PC-9 (cell line): ENCODE measurements around the gene BCL2. TPM values are rescaled to one million over a fixed set of nuclear protein-coding genes. Genes with fewer than 3 reads are reported as not detected.

ENCODE experiments used
- BruUV-seq: library from RNA; stranded (reverse); fragments of 400-500 nt; replicated peaks from 2 replicates; lab custom pipeline; 2021; lab: Mats Ljungman, UMichigan
- CTCF ChIA-PET: fragments of 300-600 bp; sonication (Branson Sonifier 250); formaldehyde crosslinking; loops from one replicate; lab custom pipeline; 2022; ENCODE audit warnings: antibody characterized with exemption; lab: Charles Lee
- POLR2A ChIA-PET: fragments of 300-600 bp; sonication (Branson Sonifier 250); formaldehyde crosslinking; loops from one replicate; lab custom pipeline; 2022; ENCODE audit warnings: antibody characterized with exemption; ENCODE audit not compliant: unreplicated experiment; lab: Charles Lee
- DNase-seq, 2 experiments: peaks; one replicate each; pipeline versions ENCODE4 v3.0.0 to v3.0.0-alpha.2; 2015 to 2022; ENCODE audit warnings: mixed read lengths in 1 of 2
- H2AFZ ChIP-seq: fragments of 200-600 bp; sonication (generic); 2 replicates; pipeline ENCODE4 v1.8.1; 2017; ENCODE audit warnings: antibody characterized with exemption
- H3F3A ChIP-seq: fragments of 200-600 bp; sonication (generic); 2 replicates; pipeline ENCODE4 v1.8.1; 2017; ENCODE audit warnings: antibody characterized with exemption, mild to moderate bottlenecking, low read depth; ENCODE audit not compliant: insufficient read depth
- H3K27ac ChIP-seq: fragments of 200-600 bp; sonication (generic); 2 replicates; pipeline ENCODE4 v1.6.1; 2016; ENCODE audit warnings: mixed run types
- H3K27me3 ChIP-seq: fragments of 200-600 bp; sonication (generic); 2 replicates; pipeline ENCODE4 v1.6.1; 2016; ENCODE audit warnings: low read depth, mixed run types; ENCODE audit not compliant: insufficient read depth
- H3K36me3 ChIP-seq: fragments of 200-600 bp; sonication (generic); 2 replicates; pipeline ENCODE4 v1.6.1; 2016; ENCODE audit warnings: low read depth, mixed run types
- H3K4me1 ChIP-seq: fragments of 200-600 bp; sonication (generic); replicated peaks from 2 replicates; pipeline ENCODE4 v1.6.1; 2016; ENCODE audit warnings: mixed run types; ENCODE audit not compliant: insufficient read depth
- H3K4me2 ChIP-seq: fragments of 200-600 bp; sonication (generic); 2 replicates; pipeline ENCODE4 v1.6.1; 2017; ENCODE audit warnings: mixed run types
- H3K4me3 ChIP-seq: fragments of 200-600 bp; sonication (generic); 2 replicates; pipeline ENCODE4 v1.6.1; 2016; ENCODE audit warnings: mixed run types
- H3K79me2 ChIP-seq: fragments of 200-600 bp; sonication (generic); 2 replicates; pipeline ENCODE4 v1.6.1; 2017; ENCODE audit warnings: low read depth, mixed run types
- H3K9me2 ChIP-seq: fragments of 200-600 bp; sonication (generic); 2 replicates; pipeline ENCODE4 v1.8.1; 2017; ENCODE audit warnings: mild to moderate bottlenecking; ENCODE audit not compliant: insufficient read depth
- H3K9me3 ChIP-seq: fragments of 200-600 bp; sonication (generic); 2 replicates; pipeline ENCODE4 v1.8.1; 2016; ENCODE audit warnings: low read depth; ENCODE audit not compliant: insufficient read depth
- H4K20me1 ChIP-seq: fragments of 200-600 bp; sonication (generic); 2 replicates; pipeline ENCODE4 v1.8.1; 2017; ENCODE audit not compliant: insufficient read depth
- CTCF ChIP-seq: fragments of 200-600 bp; sonication (generic); conservative IDR thresholded peaks from 2 replicates; pipeline ENCODE4 v1.6.1; 2017; ENCODE audit warnings: mixed run types, antibody characterized with exemption, mild to moderate bottlenecking, moderate library complexity
- EZH2 ChIP-seq: fragments of 200-600 bp; sonication (generic); IDR thresholded peaks from 2 replicates; pipeline ENCODE4 v1.8.0; 2017; ENCODE audit warnings: antibody characterized with exemption, low read depth
- intact Hi-C: fragments of 100-400 bp; cut with micrococcal nuclease; formaldehyde crosslinking; loops from one replicate; pipeline ENCODE4 v1.10.0; 2022; ENCODE audit not compliant: unreplicated experiment
- total RNA-seq: library from RNA; stranded (reverse); gene quantifications from 2 replicates; pipeline ENCODE4 v1.2.3, GENCODE V29; 2021

BCL2 gene
- total RNA-seq, 1 experiment from 2014 or later = 2.0 TPM

GRCh38 chr18:63257453-63257852, 62.1 kb downstream of the BCL2 start:
- H4K20me1 ChIP-seq = no peaks in the 10 kb centered on the region
- TF ChIP-seq CTCF = no peak
- no peak for TF ChIP-seq EZH2
- no peak overlapping the region for H2AFZ ChIP-seq
- H3F3A ChIP-seq = no peaks in the 10 kb centered on the region
- no peaks in the 10 kb centered on the region for H3K4me1 ChIP-seq
- CTCF ChIA-PET = no interaction called here
- POLR2A ChIA-PET = no interaction called here
- H3K4me3 ChIP-seq = no peak overlapping the region
- no TSS peak for BruUV-seq
- H3K79me2 ChIP-seq = no peaks in the 10 kb centered on the region
- H3K36me3 ChIP-seq = no peaks in the 10 kb centered on the region
- no peak overlapping the region for H3K4me2 ChIP-seq
- H3K9me3 ChIP-seq = no peaks in the 10 kb centered on the region
- 0 out of 2 replicates have a peak, but pooled peaks cover 3% of the 10 kb centered on the region for H3K9me2 ChIP-seq
- H3K27me3 ChIP-seq = no peaks in the 10 kb centered on the region
- no peak for DNase-seq
- H3K27ac ChIP-seq = no peak overlapping the region
- intact Hi-C loops = no loop called here

- Histone ChIP-seq H3K9me3 (no peaks in the 10 kb centered on the region), H3K4me1 (no peaks in the 10 kb centered on the region), H3F3A (no peaks in the 10 kb centered on the region), H3K9me2 (no peaks in the 10 kb centered on the region), H3K4me3 (no peak overlapping the region), H4K20me1 (no peaks in the 10 kb centered on the region), H3K4me2 (no peak overlapping the region), H3K36me3 (no peaks in the 10 kb centered on the region), H3K27ac (no peak overlapping the region), H3K79me2 (no peaks in the 10 kb centered on the region), H3K27me3 (no peaks in the 10 kb centered on the region), H2AFZ (no peak overlapping the region)
- POLR2A ChIA-PET = no interaction called here
- CTCF ChIA-PET = no interaction called here
- intact Hi-C loops = no loop called here
- TF ChIP-seq EZH2 (no peak), CTCF (no peak)
- no TSS peak for BruUV-seq
- DNase-seq = no peak
Observed at GRCh38 chr18:63255435-63255834, 64.1 kb downstream of the BCL2 start.

GRCh38 chr18:63254716-63255399, 64.7 kb downstream of the BCL2 start:
- POLR2A ChIA-PET = no interaction called here

More at GRCh38 chr18:63254716-63255399, 64.7 kb downstream of the BCL2 start:
- H3K4me2 ChIP-seq = no peak overlapping the region
- H2AFZ ChIP-seq = no peak overlapping the region
- no TSS peak for BruUV-seq
- H3K36me3 ChIP-seq = no peaks in the 10 kb centered on the region
- TF ChIP-seq CTCF (no peak), EZH2 (no peak)
- H3K9me3 ChIP-seq = no peaks in the 10 kb centered on the region
- no peaks in the 10 kb centered on the region for H3K4me1 ChIP-seq
- H3K4me3 ChIP-seq = no peak overlapping the region
- CTCF ChIA-PET = no interaction called here
- no peaks in the 10 kb centered on the region for H4K20me1 ChIP-seq
- intact Hi-C loops = no loop called here
- no peaks in the 10 kb centered on the region for H3F3A ChIP-seq
- 0 out of 2 replicates have a peak, but pooled peaks cover 6% of the 10 kb centered on the region for H3K9me2 ChIP-seq
- DNase-seq = no peak
- no peak overlapping the region for H3K27ac ChIP-seq
- no peaks in the 10 kb centered on the region for H3K27me3 ChIP-seq
- no peaks in the 10 kb centered on the region for H3K79me2 ChIP-seq
